ENCODE data around the gene SERINC3. TPM values are rescaled to one million over a fixed set of nuclear protein-coding genes. Genes with fewer than 3 reads are reported as not detected.

The SERINC3 gene
- total and polyA plus RNA-seq, 2 of the 8 experiments (the other 6 are each of a cell fraction or from before 2014, with no cell fraction given): 47.2 to 66.0 TPM

GRCh38 chr20:44543358-44543757 is 21.5 kb upstream of the SERINC3 start:
- Histone ChIP-seq H2AFZ (ENCODE audit: low read length) (no peak overlapping the region), H3K23ac (ENCODE audit: insufficient read length) (no peak overlapping the region), H3K27me3 (replicated peaks in 1 of 4; ENCODE audit: control insufficient read depth in 3 of 4, extremely low read depth in 1 of 4, insufficient read depth in 3 of 4, low read length in 3 of 4) (no peaks in the 10 kb centered on the region), H3K4me1 (replicated peaks in 1 of 4; ENCODE audit: control insufficient read depth in 3 of 4, insufficient read depth in 4 of 4, low read length in 3 of 4) (no peaks in the 10 kb centered on the region), H3K4ac (replicated peaks; ENCODE audit: insufficient read length, low read depth, low read length) (no peak overlapping the region), H3K56ac (replicated peaks; ENCODE audit: insufficient read length, low read depth, low read length) (no peak overlapping the region), H4K5ac (ENCODE audit: insufficient read length, low read depth, low read length) (no peak overlapping the region), H3K4me2 (ENCODE audit: insufficient read depth in 1 of 2, low read depth in 2 of 2, low read length in 2 of 2) (no peak overlapping the region), H3K79me2 (ENCODE audit: control insufficient read depth in 1 of 2, insufficient read depth in 2 of 2, low read length in 2 of 2) (0 out of 4 replicates have a peak, but pooled peaks cover 0 to 3% of the 10 kb centered on the region in 2 experiments), H4K20me1 (replicated peaks in 1 of 2; ENCODE audit: control insufficient read depth in 1 of 2, insufficient read depth in 2 of 2, low read length in 2 of 2) (peaks cover 0 to 1% of the 10 kb centered on the region in 2 experiments), H3K23me2 (ENCODE audit: low read depth, low read length) (no peaks in the 10 kb centered on the region), H2BK12ac (ENCODE audit: low read depth, low read length) (no peak overlapping the region), H2AK5ac (ENCODE audit: low read depth, low read length) (no peak overlapping the region), H3K79me1 (ENCODE audit: low read depth, low read length) (peaks cover 2% of the 10 kb centered on the region), H2BK20ac (ENCODE audit: low read length) (no peak overlapping the region), H3K9ac (replicated peaks in 1 of 4; ENCODE audit: extremely low read depth in 1 of 4, low read depth in 3 of 4, low read length in 3 of 4) (no peak overlapping the region), H3K4me3 (ENCODE audit: extremely low read depth in 1 of 4, insufficient read depth in 2 of 4, low read depth in 3 of 4, low read length in 4 of 4) (no peak overlapping the region), H3K18ac (ENCODE audit: extremely low read depth, low read length) (no peak overlapping the region), H3K27ac (ENCODE audit: low read depth, low read length) (no peak overlapping the region), H3K14ac (ENCODE audit: insufficient read length) (no peak overlapping the region), H2BK120ac (replicated peaks; ENCODE audit: low read depth, low read length) (no peak overlapping the region), H2BK15ac (ENCODE audit: low read length) (no peak overlapping the region), H4K8ac (ENCODE audit: extremely low read depth, insufficient read depth, low read length) (no peak overlapping the region), H2BK5ac (ENCODE audit: low read depth, low read length) (no peak overlapping the region), H3K9me3 (ENCODE audit: insufficient read depth in 2 of 2, low read depth in 1 of 2, low read length in 1 of 2) (no peaks in the 10 kb centered on the region), H3K36me3 (ENCODE audit: control insufficient read depth in 2 of 4, insufficient read depth in 4 of 4, low read length in 3 of 4) (no peaks in the 10 kb centered on the region), H4K91ac (replicated peaks; ENCODE audit: insufficient read length, low read length) (no peak overlapping the region)
- DNase-seq (ENCODE audit: low read depth in 1 of 2, low spot score in 2 of 2) (no peak), FAIRE-seq (no peak)
- POLR2A ChIA-PET (ENCODE audit: partially characterized antibody): interaction anchor here (0.6 kb wide), 1 partner anchor 238 kb away, joined by 3 read pairs; no protein-coding TSS in a partner anchor
- TF ChIP-seq ATF3 (IDR thresholded peaks at IDR 0.05; ENCODE audit: insufficient read depth, low read depth, low read length): no peak
- no peak for TF ChIP-seq PHF8 (conservative IDR thresholded peaks at IDR 0.05; ENCODE audit: low read depth, low read length)
- no peak for TF ChIP-seq KDM1A (IDR thresholded peaks at IDR 0.05; ENCODE audit: borderline replicate concordance, low read length)
- TF ChIP-seq HDAC2 (IDR thresholded peaks at IDR 0.05; ENCODE audit: borderline replicate concordance in 1 of 2, low read depth in 2 of 2, low read length in 2 of 2): no peak
- no peak for TF ChIP-seq ATF2 (IDR thresholded peaks at IDR 0.05; ENCODE audit: low read length)
- WGBS, 2 experiments (ENCODE audit: extremely low coverage in 1 of 2, insufficient coverage in 1 of 2, insufficient read length in 1 of 2, insufficient replicate concordance in 2 of 2, low coverage in 1 of 2, low lambda C conversion rate in 2 of 2, missing lambda C conversion rate in 1 of 2): 90% methylated on average over 3 of the region's 3 CpGs; no CpG with 5 or more reads in 1 of the 2 experiments
- CTCF ChIA-PET (ENCODE audit: partially characterized antibody): interaction anchor here (1.1 to 1.6 kb wide), 4 partner anchors 9 to 56 kb away, joined by 3 to 4 read pairs (median 4); no protein-coding TSS in a partner anchor
